ENCODE results near the gene ERBB4.

The ERBB4 gene

GRCh38 chr2:211477537-211478275 lies 1060.9 kb downstream of the ERBB4 start:
- no peak for DNase-seq (ENCODE audit: low read depth in 2 of 2)

GRCh38 chr2:211473116-211473515 lies 1065.5 kb downstream of the ERBB4 start:
- no peak for DNase-seq (ENCODE audit: low read depth in 2 of 2)

GRCh38 chr2:211469664-211470059 lies 1068.9 kb downstream of the ERBB4 start:
- no peak for DNase-seq (ENCODE audit: low read depth in 2 of 2)

GRCh38 chr2:211468877-211469663 lies 1069.5 kb downstream of the ERBB4 start:
- DNase-seq (ENCODE audit: low read depth in 2 of 2) = no peak

- DNase-seq (ENCODE audit: low read depth in 2 of 2) = no peak
These were observed 1070.4 kb downstream of the ERBB4 start for GRCh38 chr2:211468217-211468616.

- DNase-seq (ENCODE audit: low read depth in 2 of 2) = no peak
These were observed 1075.2 kb downstream of the ERBB4 start for GRCh38 chr2:211463397-211463796.

GRCh38 chr2:211458974-211459373 lies 1079.6 kb downstream of the ERBB4 start:
- DNase-seq (ENCODE audit: low read depth in 2 of 2) = no peak

- DNase-seq (ENCODE audit: low read depth in 2 of 2) = no peak
These were observed 1081.3 kb downstream of the ERBB4 start for GRCh38 chr2:211457325-211457724.

GRCh38 chr2:211455216-211455841 lies 1083.3 kb downstream of the ERBB4 start:
- DNase-seq (ENCODE audit: low read depth in 2 of 2) = no peak

GRCh38 chr2:211454679-211455078 lies 1083.9 kb downstream of the ERBB4 start:
- DNase-seq (ENCODE audit: low read depth in 2 of 2) = no peak

- no peak for DNase-seq (ENCODE audit: low read depth in 2 of 2)
These were observed 1085.2 kb downstream of the ERBB4 start for GRCh38 chr2:211453311-211453887.

GRCh38 chr2:211451642-211452041 lies 1087.0 kb downstream of the ERBB4 start:
- DNase-seq (ENCODE audit: low read depth in 2 of 2) = no peak

- DNase-seq (ENCODE audit: low read depth in 2 of 2) = no peak
These were observed 1088.8 kb downstream of the ERBB4 start for GRCh38 chr2:211449819-211450218.

GRCh38 chr2:211447548-211447947 lies 1091.1 kb downstream of the ERBB4 start:
- no peak for DNase-seq (ENCODE audit: low read depth in 2 of 2)

GRCh38 chr2:211440107-211440506 lies 1098.5 kb downstream of the ERBB4 start:
- DNase-seq (ENCODE audit: low read depth in 2 of 2) = no peak

- no peak for DNase-seq (ENCODE audit: low read depth in 2 of 2)
These were observed 1099.6 kb downstream of the ERBB4 start for GRCh38 chr2:211439011-211439410.

GRCh38 chr2:211437396-211437795 lies 1101.2 kb downstream of the ERBB4 start:
- DNase-seq (ENCODE audit: low read depth in 2 of 2) = no peak

GRCh38 chr2:211436182-211436581 lies 1102.4 kb downstream of the ERBB4 start:
- DNase-seq (ENCODE audit: low read depth in 2 of 2) = no peak

- DNase-seq (ENCODE audit: low read depth in 2 of 2) = no peak
These were observed 1103.3 kb downstream of the ERBB4 start for GRCh38 chr2:211435331-211435730.

GRCh38 chr2:211434773-211435172 lies 1103.8 kb downstream of the ERBB4 start:
- no peak for DNase-seq (ENCODE audit: low read depth in 2 of 2)

- no peak for DNase-seq (ENCODE audit: low read depth in 2 of 2)
These were observed 1109.2 kb downstream of the ERBB4 start for GRCh38 chr2:211429256-211429920.

GRCh38 chr2:211426240-211426639 lies 1112.4 kb downstream of the ERBB4 start:
- DNase-seq (ENCODE audit: low read depth in 2 of 2) = no peak
